Stimulated activated naive CD4-positive, alpha-beta T cell treated with Interleukin-2 at 50 U/mL for 16 hours (primary cell): ENCODE measurements around the gene DTX3.
"Not testable (repeated sequence)": the region's sequence is repeated elsewhere in the genome, so short reads cannot be mapped to it uniquely, and the experiment has no call there.

Experiments used
- DNase-seq: peaks from one replicate; lab custom pipeline; 2025; lab: John Stamatoyannopoulos, UW

The DTX3 gene

GRCh38 chr12:57604454-57604991, at the start of gene DTX3:
Gene DTX3 (plus strand): TSS chr12:57604824. CDS start chr12:57606518, 1,694 bp downstream.
- peak; percentile 28 for DNase-seq

- no peak for DNase-seq
Observed at GRCh38 chr12:57554897-57555296, 49.7 kb upstream of the DTX3 start.

- DNase-seq = no peak
Observed at GRCh38 chr12:57558864-57559263, 45.8 kb upstream of the DTX3 start.

- no peak for DNase-seq
Observed at GRCh38 chr12:57560516-57560915, 44.1 kb upstream of the DTX3 start.

- DNase-seq = not testable (repeated sequence)
Observed at GRCh38 chr12:57561117-57561516, 43.5 kb upstream of the DTX3 start.

GRCh38 chr12:57563358-57563757, 41.3 kb upstream of the DTX3 start:
- no peak for DNase-seq

GRCh38 chr12:57564178-57564740, 40.4 kb upstream of the DTX3 start:
- no peak for DNase-seq

- no peak for DNase-seq
Observed at GRCh38 chr12:57568838-57569237, 35.8 kb upstream of the DTX3 start.

GRCh38 chr12:57569858-57570257, 34.8 kb upstream of the DTX3 start:
- DNase-seq = no peak

GRCh38 chr12:57570438-57570837, 34.2 kb upstream of the DTX3 start:
- DNase-seq = not testable (repeated sequence)

- no peak for DNase-seq
Observed at GRCh38 chr12:57571926-57572762, 32.5 kb upstream of the DTX3 start.

- no peak for DNase-seq
Observed at GRCh38 chr12:57574795-57575194, 29.8 kb upstream of the DTX3 start.

GRCh38 chr12:57575771-57576612, 28.6 kb upstream of the DTX3 start:
- DNase-seq = no peak

GRCh38 chr12:57576613-57577160, 27.9 kb upstream of the DTX3 start:
- DNase-seq = no peak

- no peak for DNase-seq
Observed at GRCh38 chr12:57577981-57578758, 26.5 kb upstream of the DTX3 start.

GRCh38 chr12:57579011-57579410, 25.6 kb upstream of the DTX3 start:
- no peak for DNase-seq

- no peak for DNase-seq
Observed at GRCh38 chr12:57579677-57580465, 24.8 kb upstream of the DTX3 start.

GRCh38 chr12:57580466-57580795, 24.2 kb upstream of the DTX3 start:
- no peak for DNase-seq

GRCh38 chr12:57581802-57582201, 22.8 kb upstream of the DTX3 start:
- no peak for DNase-seq

GRCh38 chr12:57582440-57582839, 22.2 kb upstream of the DTX3 start:
- no peak for DNase-seq
